Neural progenitor cell (in vitro differentiated cells): ENCODE measurements around the gene PPP1R8.

ENCODE experiments used
- EZH2 ChIP-seq: fragments of 200-600 bp; sonication (generic); IDR thresholded peaks from 2 replicates; pipeline ENCODE4 v1.6.1; 2017; ENCODE audit warnings: antibody characterized with exemption, mild to moderate bottlenecking, moderate library complexity
- EZH2phosphoT487 ChIP-seq: fragments of 200-600 bp; sonication (generic); IDR thresholded peaks from 2 replicates; pipeline ENCODE4 v1.6.1; 2017; ENCODE audit warnings: antibody characterized with exemption
- TF ChIP-seq, protein P1 (sequence below): fragments of 200-600 bp; sonication (generic); IDR thresholded peaks from 2 replicates; pipeline ENCODE4 v1.5.1; 2017; ENCODE audit warnings: antibody characterized with exemption, mild to moderate bottlenecking

DNA sequence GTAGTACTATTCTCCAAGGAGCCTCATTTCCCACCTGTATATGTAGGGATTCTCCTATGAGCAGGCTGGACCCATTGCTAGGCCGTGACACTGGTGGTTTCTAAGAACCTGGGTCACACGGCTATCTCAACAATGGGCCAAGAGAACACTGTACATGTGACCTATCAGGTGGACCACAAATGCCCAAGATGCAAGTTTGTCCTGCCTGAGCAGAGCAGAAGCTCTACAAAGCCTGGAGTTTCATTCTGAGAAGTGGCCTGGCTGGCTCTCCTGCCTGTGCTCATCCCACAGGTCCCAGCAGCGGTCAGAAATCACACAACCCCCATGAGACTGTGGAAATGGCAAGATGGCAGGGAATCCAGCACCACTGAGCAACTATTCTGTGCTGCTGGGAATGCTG is 58.9 kb downstream of the PPP1R8 start:
- TF ChIP-seq, protein P1, sequence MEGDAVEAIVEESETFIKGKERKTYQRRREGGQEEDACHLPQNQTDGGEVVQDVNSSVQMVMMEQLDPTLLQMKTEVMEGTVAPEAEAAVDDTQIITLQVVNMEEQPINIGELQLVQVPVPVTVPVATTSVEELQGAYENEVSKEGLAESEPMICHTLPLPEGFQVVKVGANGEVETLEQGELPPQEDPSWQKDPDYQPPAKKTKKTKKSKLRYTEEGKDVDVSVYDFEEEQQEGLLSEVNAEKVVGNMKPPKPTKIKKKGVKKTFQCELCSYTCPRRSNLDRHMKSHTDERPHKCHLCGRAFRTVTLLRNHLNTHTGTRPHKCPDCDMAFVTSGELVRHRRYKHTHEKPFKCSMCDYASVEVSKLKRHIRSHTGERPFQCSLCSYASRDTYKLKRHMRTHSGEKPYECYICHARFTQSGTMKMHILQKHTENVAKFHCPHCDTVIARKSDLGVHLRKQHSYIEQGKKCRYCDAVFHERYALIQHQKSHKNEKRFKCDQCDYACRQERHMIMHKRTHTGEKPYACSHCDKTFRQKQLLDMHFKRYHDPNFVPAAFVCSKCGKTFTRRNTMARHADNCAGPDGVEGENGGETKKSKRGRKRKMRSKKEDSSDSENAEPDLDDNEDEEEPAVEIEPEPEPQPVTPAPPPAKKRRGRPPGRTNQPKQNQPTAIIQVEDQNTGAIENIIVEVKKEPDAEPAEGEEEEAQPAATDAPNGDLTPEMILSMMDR: no peak
- TF ChIP-seq EZH2 (no peak), EZH2phosphoT487 (no peak)
